Subcutaneous abdominal adipose tissue (tissue), 5 donors: ENCODE results near the gene CSH2.
A peak's percentile ranks its signal among the peaks of the same experiment; 100 is the strongest.
"Not testable (repeated sequence)": the region's sequence is repeated elsewhere in the genome, so short reads cannot be mapped to it uniquely, and the experiment has no call there.

Source experiments
- H3K27ac ChIP-seq: one replicate; pipeline ENCODE4 v1.7.0; 2013; ENCODE audit warnings: low read depth, mild to moderate bottlenecking, inconsistent platforms, low read length, moderate library complexity
- H3K27me3 ChIP-seq, 5 donors: one replicate each; pipeline ENCODE4 v1.7.0; 2013; ENCODE audit warnings: low read length in 5 of 5, inconsistent platforms in 1 of 5; ENCODE audit not compliant: control insufficient read depth in 5 of 5, insufficient read depth in 4 of 5
- H3K36me3 ChIP-seq, 5 donors: one replicate each; pipeline ENCODE4 v1.7.0; 2013; ENCODE audit warnings: low read length in 5 of 5; ENCODE audit not compliant: control insufficient read depth in 5 of 5, insufficient read depth in 5 of 5
- H3K4me1 ChIP-seq, 5 donors: one replicate each; pipeline ENCODE4 v1.7.0; 2013; ENCODE audit warnings: low read length in 5 of 5, mild to moderate bottlenecking in 3 of 5, moderate library complexity in 1 of 5; ENCODE audit not compliant: control insufficient read depth in 5 of 5, insufficient read depth in 5 of 5
- H3K4me3 ChIP-seq, 5 donors: one replicate each; pipeline ENCODE4 v1.7.0; 2013; ENCODE audit warnings: low read length in 5 of 5, low read depth in 1 of 5
- H3K9ac ChIP-seq, 5 donors: one replicate each; pipeline ENCODE4 v1.7.0; 2013; ENCODE audit warnings: low read length in 5 of 5, mild to moderate bottlenecking in 4 of 5, moderate library complexity in 3 of 5
- H3K9me3 ChIP-seq, 5 donors: one replicate each; pipeline ENCODE4 v1.7.0; 2013; ENCODE audit warnings: low read length in 5 of 5; ENCODE audit not compliant: control insufficient read depth in 5 of 5
- donor health status: healthy.
- donor health status: healthy.
- donor health status: healthy.
- donor health status: healthy.
- donor health status: healthy.

Gene CSH2

GRCh38 chr17:63843387-63843888, 30.0 kb downstream of the CSH2 start:
- H3K9me3 ChIP-seq, H3K27me3 ChIP-seq, H3K36me3 ChIP-seq: not testable (repeated sequence)
- peak overlapping the region; percentile 35 to 78 (median 73) for H3K9ac ChIP-seq
- H3K4me3 ChIP-seq = peak overlapping the region; percentile 62 to 90 (median 79)
- H3K27ac ChIP-seq = peak overlapping the region; percentile 93
- H3K4me1 ChIP-seq = peaks cover 12 to 51% (median 40%) of the 10 kb centered on the region in 5 donors

GRCh38 chr17:63842540-63843386, 30.7 kb downstream of the CSH2 start, which contains the start of gene SMARCD2:
TSS of gene SMARCD2 (minus strand) at chr17:63842685. CDS start at chr17:63842674, 11 bp downstream.
- H3K4me3 ChIP-seq = peak within 1 kb of the TSS; percentile 80 to 90 (median 84)
- H3K27ac ChIP-seq = peak within 1 kb of the TSS; percentile 93
- peaks cover 17 to 55% (median 47%) of the 10 kb centered on the region in 5 donors for H3K4me1 ChIP-seq
- H3K27me3 ChIP-seq = no peaks in the 10 kb centered on the region
- H3K9ac ChIP-seq = peak within 1 kb of the TSS; percentile 69 to 92 (median 87)
- H3K9me3 ChIP-seq = no peaks in the 10 kb centered on the region
- peaks cover 0 to 2% (median 0%) of the 10 kb centered on the region in 5 donors for H3K36me3 ChIP-seq

GRCh38 chr17:63842173-63842539, 31.3 kb downstream of the CSH2 start:
- Histone ChIP-seq H3K4me1 (peaks cover 18 to 61% (median 53%) of the 10 kb centered on the region in 5 donors), H3K9ac (peak overlapping the region; percentile 69 to 92 (median 87)), H3K27ac (peak overlapping the region; percentile 93), H3K9me3 (no peaks in the 10 kb centered on the region), H3K27me3 (no peaks in the 10 kb centered on the region), H3K36me3 (peaks cover 0 to 4% (median 3%) of the 10 kb centered on the region in 5 donors), H3K4me3 (peak overlapping the region; percentile 80 to 90 (median 84))

- Histone ChIP-seq H3K27me3 (no peaks in the 10 kb centered on the region), H3K4me3 (peak overlapping the region; percentile 80 to 90 (median 84)), H3K27ac (peak overlapping the region; percentile 93), H3K36me3 (peaks cover 0 to 10% (median 6%) of the 10 kb centered on the region in 5 donors), H3K9ac (peak overlapping the region; percentile 69 to 92 (median 87)), H3K4me1 (peaks cover 18 to 62% (median 55%) of the 10 kb centered on the region in 5 donors), H3K9me3 (no peaks in the 10 kb centered on the region)
These were observed 31.9 kb downstream of the CSH2 start for GRCh38 chr17:63841350-63842172.

- Histone ChIP-seq H3K9ac (peak overlapping the region; percentile 50 to 92 (median 87)), H3K36me3 (peaks cover 0 to 16% (median 13%) of the 10 kb centered on the region in 5 donors), H3K27ac (peak overlapping the region; percentile 93), H3K9me3 (no peaks in the 10 kb centered on the region), H3K4me1 (peaks cover 18 to 62% (median 55%) of the 10 kb centered on the region in 5 donors), H3K4me3 (peak overlapping the region; percentile 80 to 90 (median 84)), H3K27me3 (no peaks in the 10 kb centered on the region)
These were observed 32.7 kb downstream of the CSH2 start for GRCh38 chr17:63840591-63841349.

- H3K27ac ChIP-seq = peak overlapping the region; percentile 62
- H3K9ac ChIP-seq = peak overlapping the region in 2 of 5 donors; percentile 24 to 56
- peaks cover 0 to 36% (median 33%) of the 10 kb centered on the region in 5 donors for H3K36me3 ChIP-seq
- H3K27me3 ChIP-seq = no peaks in the 10 kb centered on the region
- peaks cover 18 to 69% (median 56%) of the 10 kb centered on the region in 5 donors for H3K4me1 ChIP-seq
- no peaks in the 10 kb centered on the region for H3K9me3 ChIP-seq
- H3K4me3 ChIP-seq = peak overlapping the region in 3 of 5 donors; percentile 22 to 30 (median 25)
These were observed 34.8 kb downstream of the CSH2 start for GRCh38 chr17:63838631-63839171.

- Histone ChIP-seq H3K27me3 (no peaks in the 10 kb centered on the region), H3K9me3 (no peaks in the 10 kb centered on the region), H3K4me1 (peaks cover 18 to 63% (median 56%) of the 10 kb centered on the region in 5 donors), H3K9ac (peak overlapping the region in 3 of 5 donors; percentile 17 to 53 (median 24)), H3K4me3 (peak overlapping the region in 3 of 5 donors; percentile 22 to 30 (median 22)), H3K36me3 (peaks cover 0 to 43% (median 39%) of the 10 kb centered on the region in 5 donors), H3K27ac (peak overlapping the region; percentile 62)
These were observed 35.4 kb downstream of the CSH2 start for GRCh38 chr17:63837962-63838600.

GRCh38 chr17:63837480-63837879, 36.0 kb downstream of the CSH2 start:
- Histone ChIP-seq H3K9ac (peak overlapping the region in 2 of 5 donors; percentile 17 to 53), H3K27me3 (no peaks in the 10 kb centered on the region), H3K4me3 (peak overlapping the region in 1 of 5 donors; percentile 30), H3K9me3 (no peaks in the 10 kb centered on the region), H3K36me3 (peaks cover 0 to 49% (median 45%) of the 10 kb centered on the region in 5 donors), H3K27ac (no peak overlapping the region), H3K4me1 (peaks cover 18 to 66% (median 56%) of the 10 kb centered on the region in 5 donors)
